ENCODE measurements around the gene TLR5.

TLR5 gene

GRCh38 chr1:223059526-223059925 is 83.5 kb downstream of the TLR5 start:
- no peak for DNase-seq

Data from stimulated activated CD4-positive, alpha-beta T cell treated with anti-CD3 and anti-CD28 coated beads, Interleukin-12 subunit alpha, Interleukin-12 subunit beta, amount 100 ng/mL, for 4 hours (primary cell).